DMS 273 (cell line): ENCODE measurements around the gene KLHL20.
"Not testable (repeated sequence)": the region's sequence is repeated elsewhere in the genome, so short reads cannot be mapped to it uniquely, and the experiment has no call there.

Source experiments
- DNase-seq: peaks from one replicate; lab custom pipeline; 2025; ENCODE audit not compliant: unreplicated experiment; lab: John Stamatoyannopoulos, UW

Gene KLHL20

DNA sequence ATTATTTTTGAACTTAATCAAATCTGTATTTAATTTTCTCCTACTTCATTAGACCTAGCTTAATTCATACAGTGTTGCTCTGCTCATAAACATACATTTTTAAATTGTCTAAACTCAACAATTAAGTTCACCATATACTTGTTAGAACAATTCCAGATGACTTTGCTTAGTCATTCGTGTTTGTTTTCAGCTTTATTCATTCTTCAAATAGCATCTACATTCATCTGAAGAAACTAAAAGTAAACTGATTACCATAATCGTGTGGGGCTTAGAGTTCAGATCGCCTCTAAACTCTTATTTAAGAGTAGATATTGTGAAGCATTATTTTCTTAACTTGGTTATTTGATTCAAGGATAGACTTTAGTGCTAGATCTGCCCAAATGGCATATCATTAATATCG is 34.4 kb downstream of the KLHL20 start:
- no peak for DNase-seq

- DNase-seq: no peak
These were observed 39.0 kb downstream of the KLHL20 start for GRCh38 chr1:173753830-173754229.

GRCh38 chr1:173757666-173758065 is 42.9 kb downstream of the KLHL20 start:
- DNase-seq: no peak

- DNase-seq: no peak
These were observed 43.3 kb downstream of the KLHL20 start for GRCh38 chr1:173758110-173758509.

GRCh38 chr1:173758980-173759379 is 44.2 kb downstream of the KLHL20 start:
- DNase-seq: no peak

- not testable (repeated sequence) for DNase-seq
These were observed 49.5 kb downstream of the KLHL20 start for GRCh38 chr1:173764331-173764730.

- no peak for DNase-seq
These were observed 53.4 kb downstream of the KLHL20 start for GRCh38 chr1:173768206-173768605.

DNA sequence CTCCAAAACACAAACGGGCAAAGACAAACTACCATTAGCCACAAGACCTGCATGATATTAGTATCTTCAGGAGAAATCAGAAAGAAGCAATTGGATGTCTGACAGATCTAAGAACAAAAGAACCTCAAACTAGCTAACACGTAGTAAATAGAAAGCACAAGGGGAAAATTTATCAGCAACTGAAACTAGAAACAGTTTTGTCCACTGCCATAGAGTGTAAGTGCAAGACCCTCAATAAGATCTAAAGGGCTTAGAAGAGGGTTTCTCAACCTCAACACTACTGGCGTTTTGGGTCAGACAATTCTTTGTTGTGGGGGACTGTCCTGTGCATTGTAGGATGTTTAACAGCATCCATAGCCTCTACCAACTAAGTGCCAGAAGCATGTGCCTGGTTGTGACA is 54.0 kb downstream of the KLHL20 start:
- DNase-seq: no peak

DNA sequence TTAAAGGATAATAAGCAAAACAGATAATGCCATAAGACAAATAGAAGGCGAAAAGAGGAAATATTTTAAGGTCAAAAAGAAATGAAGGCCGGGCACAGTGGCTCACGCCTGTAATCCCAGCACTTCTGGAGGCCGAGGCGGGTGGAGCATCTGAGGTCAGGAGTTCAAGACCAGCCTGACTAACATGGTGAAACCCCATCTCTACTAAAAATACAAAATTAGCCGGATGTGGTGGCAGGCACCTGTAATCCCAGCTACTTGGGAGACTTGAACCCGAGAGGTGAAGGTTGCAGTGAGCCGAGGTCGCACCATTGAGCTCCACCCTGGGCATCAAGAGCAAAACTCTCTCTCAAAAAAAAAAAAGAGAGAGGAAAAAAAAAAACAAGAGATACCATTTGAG is 55.5 kb downstream of the KLHL20 start:
- DNase-seq: not testable (repeated sequence)

- DNase-seq: no peak
These were observed 56.8 kb downstream of the KLHL20 start for GRCh38 chr1:173771560-173771959.

- no peak for DNase-seq
These were observed 60.9 kb downstream of the KLHL20 start for GRCh38 chr1:173775578-173776226.

GRCh38 chr1:173779936-173780335 is 65.2 kb downstream of the KLHL20 start:
- DNase-seq: no peak

- no peak for DNase-seq
These were observed 70.2 kb downstream of the KLHL20 start for GRCh38 chr1:173784997-173785396.

DNA sequence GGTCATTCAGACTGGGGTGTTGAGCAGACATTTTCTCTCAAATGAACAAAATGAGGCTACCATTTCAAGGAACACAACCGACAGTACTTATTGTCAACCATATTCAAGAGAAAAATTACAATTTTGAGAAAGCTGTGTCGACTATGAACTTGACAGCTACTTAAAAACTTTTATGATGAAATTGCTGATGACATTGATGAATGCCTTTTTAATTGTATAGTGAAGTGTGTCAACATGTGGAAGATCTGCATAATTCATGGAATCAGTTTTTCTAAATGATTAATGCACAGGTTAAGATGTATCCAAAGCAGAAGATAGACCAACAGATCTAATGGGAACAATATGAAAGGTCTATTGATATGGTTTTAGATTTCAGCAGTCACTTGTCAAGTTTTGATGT is 75.1 kb downstream of the KLHL20 start:
- no peak for DNase-seq

DNA sequence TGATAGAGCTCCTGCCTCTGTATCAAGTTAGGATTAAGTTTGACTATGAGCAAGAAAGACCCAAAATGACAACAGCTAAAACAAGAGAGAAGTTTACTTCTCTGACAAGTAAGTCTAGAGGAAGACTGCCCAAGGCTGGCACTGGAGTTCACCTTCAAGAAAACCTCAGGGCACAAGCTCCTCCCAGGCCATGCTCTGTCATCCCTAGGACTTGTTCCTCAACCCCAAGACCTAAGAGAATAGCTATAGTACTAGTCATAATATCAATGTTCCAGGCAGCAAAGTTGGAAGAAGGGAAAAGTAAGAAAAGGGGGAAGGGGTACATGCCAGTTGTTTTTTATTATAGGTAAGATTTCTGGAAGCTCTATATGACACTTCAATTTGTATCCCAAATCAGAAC is 83.3 kb downstream of the KLHL20 start:
- no peak for DNase-seq

GRCh38 chr1:173799995-173800394 is 85.2 kb downstream of the KLHL20 start:
- DNase-seq: not testable (repeated sequence)

- no peak for DNase-seq
These were observed 88.2 kb downstream of the KLHL20 start for GRCh38 chr1:173802961-173803360.

DNA sequence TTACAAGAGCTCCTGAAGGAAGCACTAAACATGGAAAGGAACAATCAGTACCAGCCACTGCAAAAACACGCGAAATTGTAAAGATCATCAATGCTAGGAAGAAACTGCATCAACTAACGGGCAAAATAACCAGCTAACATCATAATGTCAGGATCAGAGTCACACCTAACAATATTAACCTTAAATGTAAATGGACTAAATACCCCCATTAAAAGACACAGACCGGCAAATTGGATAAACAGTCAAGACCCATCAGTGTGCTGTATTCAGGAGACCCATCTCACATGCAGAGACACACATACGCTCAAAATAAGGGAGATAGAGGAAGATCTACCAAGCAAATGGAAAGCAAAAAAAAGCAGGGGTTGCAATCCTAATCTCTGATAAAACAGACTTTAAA is 98.9 kb downstream of the KLHL20 start:
- not testable (repeated sequence) for DNase-seq

DNA sequence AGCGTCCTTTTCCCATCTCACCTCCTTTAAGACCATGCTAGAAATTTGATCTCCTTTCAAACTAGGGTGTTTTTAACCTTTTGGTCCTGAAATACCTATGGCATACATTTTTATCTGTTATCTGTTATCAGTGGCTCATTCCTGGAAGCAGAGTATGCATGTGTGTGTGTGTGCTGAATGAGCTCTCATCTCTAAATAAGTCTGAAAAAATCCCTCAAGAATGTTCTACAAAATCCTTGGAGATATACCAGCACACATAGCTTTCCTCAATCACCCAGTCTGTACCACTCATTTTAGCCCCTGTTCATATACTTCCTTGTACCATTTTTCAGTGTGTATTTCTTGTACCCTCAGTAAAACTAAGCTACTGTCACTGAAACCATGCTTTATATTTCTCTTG is 103.7 kb downstream of the KLHL20 start:
- DNase-seq: no peak

GRCh38 chr1:173821680-173822079 is 106.9 kb downstream of the KLHL20 start:
- DNase-seq: no peak

- no peak for DNase-seq
These were observed 109.1 kb downstream of the KLHL20 start for GRCh38 chr1:173823781-173824314.

GRCh38 chr1:173824315-173825081 is 109.7 kb downstream of the KLHL20 start, which contains the start of the genes CENPL and DARS2:
CENPL (minus strand) TSS chr1:173824883; CDS start chr1:173811299, 13,584 bp downstream.
DARS2 (plus strand) TSS chr1:173824673; CDS start chr1:173825230, 557 bp downstream.
- DNase-seq: peak; percentile 99
